NT2/D1 (cell line): Measurements from ENCODE around the gene CHID1.

Experiments
- DNase-seq: peaks from one replicate; pipeline ENCODE4 v3.0.0-alpha.2; 2011; ENCODE audit warnings: low read depth, low spot score
- H3K27me3 ChIP-seq: 2 replicates; pipeline ENCODE4 v1.6.0; 2011; ENCODE audit warnings: mild to moderate bottlenecking; ENCODE audit not compliant: insufficient read length, insufficient read depth
- H3K36me3 ChIP-seq: 2 replicates; pipeline ENCODE4 v1.6.1; 2011; ENCODE audit warnings: mild to moderate bottlenecking, low read length, mixed read lengths; ENCODE audit not compliant: insufficient read depth, insufficient read length
- H3K4me1 ChIP-seq: 2 replicates; pipeline ENCODE4 v1.5.1; 2011; ENCODE audit not compliant: insufficient read depth, insufficient read length
- H3K4me3 ChIP-seq: 2 replicates; pipeline ENCODE4 v1.5.1; 2011; ENCODE audit warnings: low read depth; ENCODE audit not compliant: insufficient read length
- H3K9ac ChIP-seq: 2 replicates; pipeline ENCODE4 v1.6.0; 2011; ENCODE audit warnings: low read depth; ENCODE audit not compliant: insufficient read length
- H3K9me3 ChIP-seq: 2 replicates; pipeline ENCODE4 v1.5.1; 2011; ENCODE audit warnings: mild to moderate bottlenecking, low read length; ENCODE audit not compliant: insufficient read depth
- SUZ12 ChIP-seq: IDR thresholded peaks from 2 replicates; pipeline ENCODE4 v1.6.1; 2011; ENCODE audit not compliant: insufficient read length, insufficient read depth; ENCODE audit errors: extremely low read depth
- YY1 ChIP-seq: IDR thresholded peaks from 2 replicates; pipeline ENCODE4 v1.6.1; 2011; ENCODE audit not compliant: insufficient read length, insufficient read depth
- ZNF274 ChIP-seq: IDR thresholded peaks from 2 replicates; pipeline ENCODE4 v1.6.1; 2011; ENCODE audit warnings: mild to moderate bottlenecking, low read depth, low read length

Gene CHID1

DNA sequence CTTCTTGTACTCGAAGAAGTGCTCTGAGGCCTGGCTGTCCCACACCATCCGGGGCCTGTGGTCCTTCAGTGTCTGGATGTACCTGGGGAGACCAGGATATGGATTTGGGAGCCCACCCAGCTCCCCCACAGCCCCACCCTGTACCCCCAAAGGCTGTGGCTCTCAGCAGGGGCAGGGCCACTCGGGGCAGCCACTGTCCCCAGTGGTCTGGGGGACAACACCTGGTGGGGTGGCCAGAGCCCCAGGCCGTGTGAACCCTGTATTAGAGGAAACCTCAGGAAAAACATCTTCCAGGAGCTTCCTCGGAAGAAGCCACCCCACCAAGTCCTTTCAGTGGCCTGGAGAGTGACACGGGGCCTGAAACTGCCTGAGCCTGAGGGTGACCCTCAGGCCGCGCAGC lies 40.2 kb downstream of the CHID1 start:
- no peak for DNase-seq
- H3K9ac ChIP-seq = peak overlapping the region; percentile 53
- TF ChIP-seq YY1 (no peak), SUZ12 (no peak), ZNF274 (no peak)
- no peaks in the 10 kb centered on the region for H3K9me3 ChIP-seq
- H3K4me1 ChIP-seq = peaks cover 36% of the 10 kb centered on the region
- H3K27me3 ChIP-seq = no peaks in the 10 kb centered on the region
- peaks cover 67% of the 10 kb centered on the region for H3K36me3 ChIP-seq
- H3K4me3 ChIP-seq = no peak overlapping the region

DNA sequence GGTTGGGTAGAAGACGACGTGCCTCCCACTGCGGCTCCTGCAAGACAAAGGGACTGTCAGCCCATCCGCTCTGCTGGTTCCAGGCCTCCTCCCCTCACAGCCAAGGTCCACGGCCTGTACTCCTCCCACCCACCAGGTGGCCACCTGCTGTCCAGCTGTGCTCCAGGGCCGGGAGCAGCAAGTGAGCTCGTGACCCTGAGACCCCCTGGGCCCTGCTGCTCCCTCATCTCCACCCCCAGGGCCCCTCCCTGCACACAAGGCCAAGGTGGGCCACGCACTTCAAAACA lies 40.5 kb downstream of the CHID1 start:
- H3K36me3 ChIP-seq = peaks cover 66% of the 10 kb centered on the region
- no peaks in the 10 kb centered on the region for H3K9me3 ChIP-seq
- peak overlapping the region; percentile 53 for H3K9ac ChIP-seq
- DNase-seq = no peak
- H3K27me3 ChIP-seq = no peaks in the 10 kb centered on the region
- TF ChIP-seq YY1 (no peak), SUZ12 (no peak), ZNF274 (no peak)
- no peak overlapping the region for H3K4me3 ChIP-seq
- H3K4me1 ChIP-seq = peaks cover 39% of the 10 kb centered on the region

DNA sequence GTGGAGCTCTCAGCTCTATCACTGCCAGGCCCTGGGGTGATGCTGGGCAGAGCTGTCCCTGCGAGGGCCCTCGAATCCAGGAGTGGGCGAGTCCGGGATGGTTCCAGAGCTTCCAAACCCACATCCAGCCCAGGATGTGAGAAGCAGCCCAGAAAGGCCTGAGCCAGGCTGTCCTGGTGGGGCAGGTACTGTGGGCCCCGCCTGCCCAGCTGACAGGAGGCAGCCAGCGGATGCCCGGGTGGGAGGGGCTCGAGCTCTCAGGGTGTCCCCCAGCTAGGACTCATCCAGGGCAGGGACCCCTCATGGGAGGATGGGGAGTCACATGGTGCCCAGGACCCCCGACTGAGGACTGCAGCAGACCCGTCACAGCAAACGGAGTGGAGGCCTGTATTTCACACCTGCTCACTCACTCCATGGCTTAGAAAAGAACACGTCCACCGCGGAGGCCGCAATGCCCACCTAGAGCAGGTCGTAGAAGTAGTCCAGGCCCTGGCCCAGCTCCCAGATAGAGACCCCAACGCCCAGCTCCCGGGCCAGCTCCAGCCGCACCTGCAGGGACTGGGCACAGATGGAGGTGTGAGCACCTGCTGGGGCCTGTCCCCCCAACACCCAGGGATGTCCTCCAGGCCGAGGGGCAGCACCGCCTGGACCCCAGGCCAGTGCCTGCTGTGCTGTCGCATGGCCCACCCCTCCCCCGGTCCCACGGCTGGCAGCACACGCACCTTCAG lies 41.0 kb downstream of the CHID1 start:
- H3K4me3 ChIP-seq = no peak overlapping the region

DNA sequence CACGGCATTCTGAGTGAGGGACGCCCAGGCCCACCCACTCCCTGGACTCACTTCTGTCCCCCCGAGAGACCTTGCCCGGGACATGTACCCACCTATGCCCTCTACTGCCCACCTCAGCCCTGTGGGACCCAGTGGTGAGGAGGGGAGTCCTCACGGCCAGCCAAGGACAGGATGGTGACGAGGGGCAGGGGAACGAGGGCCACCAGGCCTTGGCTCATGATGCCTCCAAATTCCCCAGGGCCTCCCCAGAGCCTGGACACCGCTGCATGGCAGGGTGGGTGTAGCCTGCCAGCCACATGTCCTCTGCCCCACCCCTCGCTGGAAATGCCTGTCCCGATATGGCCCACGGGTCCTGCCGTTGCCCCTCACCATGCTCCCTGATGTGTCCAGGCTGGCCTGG lies 41.8 kb downstream of the CHID1 start:
- H3K9ac ChIP-seq = no peak overlapping the region
- no peaks in the 10 kb centered on the region for H3K9me3 ChIP-seq
- peaks cover 48% of the 10 kb centered on the region for H3K4me1 ChIP-seq
- no peaks in the 10 kb centered on the region for H3K27me3 ChIP-seq
- no peak for TF ChIP-seq ZNF274
- TF ChIP-seq YY1 = no peak
- no peak for TF ChIP-seq SUZ12
- H3K36me3 ChIP-seq = peaks cover 67% of the 10 kb centered on the region
- no peak overlapping the region for H3K4me3 ChIP-seq
- DNase-seq = no peak

More for the DNA sequence above, 41.0 kb downstream of the CHID1 start:
- DNase-seq = no peak
- Histone ChIP-seq H3K36me3 (peaks cover 65% of the 10 kb centered on the region), H3K9ac (no peak overlapping the region), H3K9me3 (no peaks in the 10 kb centered on the region), H3K4me1 (peaks cover 40% of the 10 kb centered on the region), H3K27me3 (no peaks in the 10 kb centered on the region)
- TF ChIP-seq YY1 = no peak
- TF ChIP-seq ZNF274 = no peak
- TF ChIP-seq SUZ12 = no peak

DNA sequence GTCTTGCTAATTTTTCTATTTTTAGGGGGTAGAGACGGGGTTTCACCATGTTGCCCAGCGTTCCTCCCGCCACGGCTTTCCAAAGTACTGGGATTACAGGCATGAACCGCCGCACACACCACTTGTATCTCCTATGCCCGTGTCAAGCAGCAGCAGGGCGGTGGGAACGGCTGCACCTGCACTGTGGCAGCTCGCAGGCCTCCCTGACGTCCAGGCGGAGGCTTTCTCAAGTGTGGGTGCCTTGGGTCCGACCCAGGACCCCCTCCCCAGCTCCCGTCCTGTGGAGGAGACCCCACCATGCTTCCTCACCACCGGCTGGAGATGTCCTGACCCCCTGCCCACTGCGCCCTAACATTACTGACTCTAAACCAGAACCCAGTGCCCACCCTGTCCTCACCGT lies 42.2 kb downstream of the CHID1 start:
- TF ChIP-seq ZNF274 (no peak), SUZ12 (no peak), YY1 (no peak)
- peaks cover 67% of the 10 kb centered on the region for H3K36me3 ChIP-seq
- H3K4me1 ChIP-seq = peaks cover 52% of the 10 kb centered on the region
- H3K9me3 ChIP-seq = no peaks in the 10 kb centered on the region
- no peak overlapping the region for H3K4me3 ChIP-seq
- no peak for DNase-seq
- no peak overlapping the region for H3K9ac ChIP-seq
- H3K27me3 ChIP-seq = no peaks in the 10 kb centered on the region

DNA sequence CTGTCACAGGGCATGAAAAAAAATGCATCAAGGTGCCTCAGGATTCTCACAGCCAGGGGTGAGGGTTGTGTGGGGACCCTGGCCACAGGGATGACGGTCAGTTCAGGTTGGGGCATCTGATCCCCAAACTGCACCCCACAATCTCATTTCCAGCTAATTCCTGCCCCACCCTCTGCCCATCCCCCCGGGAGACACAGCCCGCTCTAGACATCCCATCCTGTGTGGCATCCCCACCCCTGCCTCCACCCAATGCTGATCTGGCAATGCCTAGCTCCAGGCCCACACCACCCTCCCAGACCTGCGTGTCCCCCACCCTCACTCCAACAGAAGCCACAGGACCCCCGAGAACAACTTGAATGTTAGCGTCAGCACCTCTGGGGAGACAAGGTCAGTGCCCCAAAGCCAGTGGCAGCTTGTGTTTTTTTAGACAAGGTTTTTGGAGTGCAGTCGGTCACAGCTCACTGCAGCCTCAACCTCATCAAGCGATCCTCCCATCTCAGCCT lies 42.7 kb downstream of the CHID1 start:
- Histone ChIP-seq H3K9me3 (no peaks in the 10 kb centered on the region), H3K36me3 (peaks cover 64% of the 10 kb centered on the region), H3K9ac (no peak overlapping the region), H3K27me3 (no peaks in the 10 kb centered on the region), H3K4me1 (peaks cover 55% of the 10 kb centered on the region), H3K4me3 (no peak overlapping the region)
- TF ChIP-seq ZNF274 (no peak), SUZ12 (no peak), YY1 (no peak)
- no peak for DNase-seq

DNA sequence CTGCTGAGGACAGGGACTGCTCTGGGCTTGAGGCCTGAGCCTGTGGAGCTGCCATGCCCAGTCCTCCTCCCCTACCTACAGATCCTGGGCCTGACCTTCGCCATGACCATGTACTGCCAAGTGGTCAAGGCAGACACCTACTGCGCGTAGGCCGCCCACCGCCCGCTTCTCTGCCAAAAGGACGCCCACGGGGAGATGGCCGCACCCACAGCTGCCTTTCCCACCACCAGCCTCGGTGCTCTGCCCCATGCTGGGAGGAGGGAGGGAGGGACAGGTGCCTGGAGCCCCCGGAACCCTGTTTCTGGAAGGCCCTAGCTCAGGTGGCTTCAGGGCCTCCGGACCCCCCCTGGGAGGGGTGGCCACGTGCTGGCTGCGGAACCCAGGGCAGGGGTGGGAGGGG lies 44.1 kb downstream of the CHID1 start:
- Histone ChIP-seq H3K36me3 (peaks cover 60% of the 10 kb centered on the region), H3K9me3 (no peaks in the 10 kb centered on the region), H3K9ac (no peak overlapping the region), H3K4me1 (peaks cover 62% of the 10 kb centered on the region), H3K27me3 (no peaks in the 10 kb centered on the region), H3K4me3 (no peak overlapping the region)
- no peak for DNase-seq
- TF ChIP-seq ZNF274 = no peak
- TF ChIP-seq YY1 = no peak
- TF ChIP-seq SUZ12 = no peak
